ENCODE results near the gene MTRF1L. TPM values are rescaled to one million over a fixed set of nuclear protein-coding genes. Genes with fewer than 3 reads are reported as not detected.

The MTRF1L gene, protein sequence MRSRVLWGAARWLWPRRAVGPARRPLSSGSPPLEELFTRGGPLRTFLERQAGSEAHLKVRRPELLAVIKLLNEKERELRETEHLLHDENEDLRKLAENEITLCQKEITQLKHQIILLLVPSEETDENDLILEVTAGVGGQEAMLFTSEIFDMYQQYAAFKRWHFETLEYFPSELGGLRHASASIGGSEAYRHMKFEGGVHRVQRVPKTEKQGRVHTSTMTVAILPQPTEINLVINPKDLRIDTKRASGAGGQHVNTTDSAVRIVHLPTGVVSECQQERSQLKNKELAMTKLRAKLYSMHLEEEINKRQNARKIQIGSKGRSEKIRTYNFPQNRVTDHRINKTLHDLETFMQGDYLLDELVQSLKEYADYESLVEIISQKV
- total RNA-seq = 10 to 100 TPM in 4 of 5 experiments, 1 to 10 TPM in 1; 8.9 to 18.1 (median 13.5) TPM
- polyA plus RNA-seq = 1 to 10 TPM; 6.1 to 6.8 TPM
- 7.9 reads per million, percentile 32 among the genes with 10 or more reads in this experiment for total RNA-seq

DNA sequence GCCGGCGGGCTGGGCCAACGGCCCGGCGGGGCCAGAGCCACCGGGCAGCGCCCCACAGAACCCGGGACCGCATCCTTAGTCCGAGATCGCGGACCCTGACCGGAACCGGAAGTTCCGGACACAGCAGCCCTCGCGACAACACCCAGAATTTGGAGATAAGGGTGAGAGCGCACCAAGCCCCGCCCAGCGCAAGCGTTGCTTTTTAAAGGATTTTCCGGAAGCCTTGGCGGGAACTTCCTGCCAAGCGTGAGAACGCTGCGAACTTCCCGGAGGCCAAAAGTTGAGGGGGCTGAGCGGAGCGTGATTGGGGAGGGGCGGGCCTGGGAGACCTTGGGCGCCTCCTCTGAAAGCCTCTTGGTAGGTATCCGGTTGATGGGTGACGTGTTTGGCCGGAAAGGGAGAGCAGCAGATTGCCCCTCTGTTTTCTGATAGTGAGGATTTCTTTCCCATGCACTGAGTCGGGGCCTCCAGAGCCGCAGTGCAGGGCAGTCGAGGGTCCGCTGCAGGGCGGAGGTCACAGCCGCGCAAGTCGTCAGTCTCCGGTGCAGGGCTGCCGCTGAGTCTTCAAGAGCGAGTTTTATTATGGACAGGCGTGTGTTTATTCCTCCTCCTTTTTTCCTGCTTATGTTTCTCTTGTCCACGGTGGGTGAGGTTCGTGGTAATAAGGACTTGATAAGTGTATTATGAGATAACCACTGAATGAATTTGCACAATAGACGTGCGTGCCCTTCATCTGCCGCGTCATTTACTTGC lies at the start of gene MTRF1L:
MTRF1L (minus strand) TSS at position 97 of the 753 bp plus-strand sequence; CDS start at position 73, 24 bp downstream.
- H3K9me3 Mint-ChIP-seq = peaks cover 0 to 3% (median 0%) of the 10 kb centered on the region in 11 donors
- intact Hi-C loops (cut with micrococcal nuclease) = loop anchor here (1.0 to 10.0 kb wide), 10 partner anchors 7 to 1730 kb away; partner anchors contain the start of genes RMND1 (in 2 of the 2), SCAF8 (in 2 of the 2) and ZBTB2 (in 2 of the 2)
- CTCF ChIA-PET = no interaction called here
- Histone ChIP-seq H3K9me3 (ENCODE audit: control insufficient read depth in 2 of 3, low read length in 3 of 3) (no peaks in the 10 kb centered on the region), H3K4me1 (ENCODE audit: control insufficient read depth in 2 of 2, insufficient read depth in 2 of 2, low read length in 2 of 2) (peaks cover 18% of the 10 kb centered on the region in 2 donors), H3K36me3 (ENCODE audit: control insufficient read depth in 2 of 3, insufficient read depth in 3 of 3, low read length in 3 of 3) (peaks cover 0 to 10% (median 0%) of the 10 kb centered on the region in 3 experiments), H3K27me3 (ENCODE audit: control insufficient read depth in 2 of 2, insufficient read depth in 2 of 2, low read length in 2 of 2) (no peaks in the 10 kb centered on the region), H3K27ac (ENCODE audit: low read depth, low read length) (peak within 1 kb of the TSS; percentile 73), H3K4me3 (ENCODE audit: low read length) (peak within 1 kb of the TSS; percentile 63)
- peak; percentile 92 for ATAC-seq
- peaks cover 0 to 18% (median 0%) of the 10 kb centered on the region in 5 donors for H3K27me3 Mint-ChIP-seq
- peak within 1 kb of the TSS; percentile 85 to 99 (median 96) for H3K4me3 Mint-ChIP-seq
- peak; percentile 52 to 84 (median 70) for DNase-seq
- peaks cover 24 to 59% (median 49%) of the 10 kb centered on the region in 7 donors for H3K4me1 Mint-ChIP-seq
- peaks cover 3 to 18% (median 5%) of the 10 kb centered on the region in 5 donors for H3K36me3 Mint-ChIP-seq
- peak within 1 kb of the TSS; percentile 86 to 98 (median 93) for H3K27ac Mint-ChIP-seq
- POLR2A ChIA-PET = interaction anchor here (0.5 to 3.6 kb wide), 2 partner anchors 12 to 19 kb away, joined by 3 to 16 read pairs; partner anchors contain the start of gene FBXO5

DNA sequence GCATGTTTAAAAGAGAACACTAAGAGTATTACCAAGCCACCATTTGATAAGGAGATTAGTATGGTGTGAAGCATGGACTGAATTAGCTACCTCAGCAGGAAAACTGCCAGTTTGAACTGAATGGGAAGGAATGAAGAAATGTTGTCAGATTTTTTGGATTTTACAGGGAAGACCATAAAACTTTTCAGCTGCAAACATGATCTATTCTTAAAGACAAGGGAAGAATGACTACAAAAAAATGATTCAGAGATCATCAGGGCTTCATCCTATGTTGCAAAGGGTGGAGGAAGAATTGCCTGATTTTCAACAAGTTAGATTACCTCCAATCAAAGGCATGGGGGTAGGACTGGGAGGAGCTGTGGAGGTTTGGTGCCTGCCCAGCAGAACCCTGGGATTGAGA lies 49.3 kb upstream of the MTRF1L start:
- no peak overlapping the region for H3K4me3 Mint-ChIP-seq
- ChIA-PET CTCF (no interaction called here), POLR2A (interaction anchor here (0.6 kb wide), 1 partner anchor 1673 kb away, joined by 5 read pairs; no protein-coding TSS in a partner anchor)
- peaks cover 0 to 3% (median 0%) of the 10 kb centered on the region in 7 donors for H3K4me1 Mint-ChIP-seq
- DNase-seq = no peak
- no peak overlapping the region for H3K27ac Mint-ChIP-seq
- no peaks in the 10 kb centered on the region for H3K36me3 Mint-ChIP-seq
- intact Hi-C loops (cut with micrococcal nuclease) = no loop called here
- peaks cover 0 to 14% (median 0%) of the 10 kb centered on the region in 11 donors for H3K9me3 Mint-ChIP-seq
- no peak for ATAC-seq
- Histone ChIP-seq H3K4me3 (ENCODE audit: low read length) (no peak overlapping the region), H3K36me3 (ENCODE audit: control insufficient read depth in 2 of 3, insufficient read depth in 3 of 3, low read length in 3 of 3) (no peaks in the 10 kb centered on the region), H3K27me3 (ENCODE audit: control insufficient read depth in 2 of 2, insufficient read depth in 2 of 2, low read length in 2 of 2) (no peaks in the 10 kb centered on the region), H3K27ac (ENCODE audit: low read depth, low read length) (no peak overlapping the region), H3K4me1 (ENCODE audit: control insufficient read depth in 2 of 2, insufficient read depth in 2 of 2, low read length in 2 of 2) (no peaks in the 10 kb centered on the region), H3K9me3 (ENCODE audit: control insufficient read depth in 2 of 3, low read length in 3 of 3) (no peaks in the 10 kb centered on the region)
- peaks cover 4 to 14% (median 7%) of the 10 kb centered on the region in 5 donors for H3K27me3 Mint-ChIP-seq

DNA sequence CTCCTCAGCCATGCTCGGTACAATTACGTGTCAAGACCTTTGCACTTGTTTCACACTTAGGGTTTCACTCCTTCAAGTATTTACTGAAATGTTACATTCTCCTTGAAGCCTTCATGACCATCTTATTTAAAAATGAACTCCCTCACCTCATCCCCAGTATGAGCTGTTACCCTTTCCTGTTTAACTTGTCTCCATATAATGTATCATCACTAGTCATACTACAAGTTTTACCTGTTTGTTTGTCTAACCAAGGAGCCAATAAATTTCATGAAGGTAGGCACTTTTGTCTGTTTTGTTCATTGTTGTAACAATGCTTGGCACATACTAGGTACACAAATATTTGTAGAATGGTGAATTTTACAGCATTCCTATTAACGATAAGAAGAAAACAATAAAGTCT lies 46.1 kb upstream of the MTRF1L start:
- Histone ChIP-seq H3K4me1 (ENCODE audit: control insufficient read depth in 2 of 2, insufficient read depth in 2 of 2, low read length in 2 of 2) (no peaks in the 10 kb centered on the region), H3K36me3 (ENCODE audit: control insufficient read depth in 2 of 3, insufficient read depth in 3 of 3, low read length in 3 of 3) (no peaks in the 10 kb centered on the region), H3K27ac (ENCODE audit: low read depth, low read length) (no peak overlapping the region), H3K9me3 (ENCODE audit: control insufficient read depth in 2 of 3, low read length in 3 of 3) (no peaks in the 10 kb centered on the region), H3K4me3 (ENCODE audit: low read length) (no peak overlapping the region), H3K27me3 (ENCODE audit: control insufficient read depth in 2 of 2, insufficient read depth in 2 of 2, low read length in 2 of 2) (no peaks in the 10 kb centered on the region)
- POLR2A ChIA-PET = no interaction called here
- Mint-ChIP-seq H3K36me3 (no peaks in the 10 kb centered on the region), H3K4me3 (no peak overlapping the region), H3K4me1 (peaks cover 0 to 3% (median 0%) of the 10 kb centered on the region in 7 donors), H3K27ac (no peak overlapping the region), H3K27me3 (peaks cover 0 to 7% (median 7%) of the 10 kb centered on the region in 5 donors), H3K9me3 (peaks cover 0 to 14% (median 0%) of the 10 kb centered on the region in 11 donors)
- no peak for DNase-seq
- CTCF ChIA-PET = no interaction called here
- ATAC-seq = no peak
- intact Hi-C loops (cut with micrococcal nuclease) = no loop called here

DNA sequence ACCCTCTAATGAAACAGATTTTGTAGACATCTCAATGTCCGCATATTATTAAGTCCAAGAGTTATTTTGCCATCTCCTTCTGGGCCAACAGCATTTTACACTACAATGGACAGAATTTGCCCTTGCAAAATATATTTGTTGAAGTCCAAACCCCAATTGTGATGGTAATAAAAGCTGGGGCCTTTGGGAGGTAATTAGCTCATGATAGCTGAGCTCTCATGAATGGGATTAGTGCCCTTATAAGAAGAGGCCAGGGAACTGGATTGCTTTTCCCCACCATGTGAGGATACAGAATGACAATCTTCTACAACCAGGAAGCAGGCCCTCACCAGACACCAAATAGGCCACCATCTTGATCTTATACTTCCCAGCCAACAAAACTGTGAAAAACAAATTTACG lies 44.9 kb upstream of the MTRF1L start:
- ChIA-PET CTCF (no interaction called here), POLR2A (no interaction called here)
- DNase-seq (no peak), ATAC-seq (no peak)
- H3K27ac ChIP-seq (ENCODE audit: low read depth, low read length) = no peak overlapping the region
- H3K4me3 Mint-ChIP-seq = no peak overlapping the region
- H3K9me3 ChIP-seq (ENCODE audit: control insufficient read depth in 2 of 3, low read length in 3 of 3) = no peaks in the 10 kb centered on the region
- no peaks in the 10 kb centered on the region for H3K4me1 ChIP-seq (ENCODE audit: control insufficient read depth in 2 of 2, insufficient read depth in 2 of 2, low read length in 2 of 2)
- H3K4me1 Mint-ChIP-seq = peaks cover 0 to 3% (median 0%) of the 10 kb centered on the region in 7 donors
- H3K27me3 ChIP-seq (ENCODE audit: control insufficient read depth in 2 of 2, insufficient read depth in 2 of 2, low read length in 2 of 2) = no peaks in the 10 kb centered on the region
- H3K4me3 ChIP-seq (ENCODE audit: low read length) = no peak overlapping the region
- H3K27me3 Mint-ChIP-seq = peaks cover 0 to 9% (median 7%) of the 10 kb centered on the region in 5 donors
- no peaks in the 10 kb centered on the region for H3K36me3 ChIP-seq (ENCODE audit: control insufficient read depth in 2 of 3, insufficient read depth in 3 of 3, low read length in 3 of 3)
- intact Hi-C loops (cut with micrococcal nuclease) = no loop called here
- H3K27ac Mint-ChIP-seq = no peak overlapping the region
- H3K36me3 Mint-ChIP-seq = no peaks in the 10 kb centered on the region
- peaks cover 0 to 14% (median 0%) of the 10 kb centered on the region in 11 donors for H3K9me3 Mint-ChIP-seq

DNA sequence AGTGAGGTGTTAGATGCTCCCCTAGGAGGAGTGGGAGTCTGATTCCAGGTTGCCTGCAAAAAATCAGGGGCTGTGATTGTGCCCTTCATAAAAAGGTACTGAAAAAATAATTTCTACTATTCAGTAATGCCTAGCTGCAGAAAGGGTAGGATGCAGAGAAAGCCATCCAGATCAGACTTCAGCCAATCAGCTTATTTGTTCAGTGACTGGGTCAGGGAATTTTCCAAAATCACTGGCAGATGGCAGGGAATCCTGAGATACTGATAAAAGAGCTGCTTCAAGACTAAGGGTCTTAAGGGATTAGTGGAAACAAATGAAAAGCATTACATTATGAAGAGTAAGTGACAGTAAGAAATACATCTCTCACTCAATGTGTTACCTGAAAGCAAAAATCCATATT lies 42.8 kb upstream of the MTRF1L start:
- H3K9me3 Mint-ChIP-seq = peaks cover 0 to 10% (median 0%) of the 10 kb centered on the region in 11 donors
- intact Hi-C loops (cut with micrococcal nuclease) = no loop called here
- ChIA-PET POLR2A (no interaction called here), CTCF (no interaction called here)
- Histone ChIP-seq H3K27ac (ENCODE audit: low read depth, low read length) (no peak overlapping the region), H3K36me3 (ENCODE audit: control insufficient read depth in 2 of 3, insufficient read depth in 3 of 3, low read length in 3 of 3) (no peaks in the 10 kb centered on the region), H3K4me3 (ENCODE audit: low read length) (no peak overlapping the region), H3K27me3 (ENCODE audit: control insufficient read depth in 2 of 2, insufficient read depth in 2 of 2, low read length in 2 of 2) (no peaks in the 10 kb centered on the region), H3K9me3 (ENCODE audit: control insufficient read depth in 2 of 3, low read length in 3 of 3) (no peaks in the 10 kb centered on the region), H3K4me1 (ENCODE audit: control insufficient read depth in 2 of 2, insufficient read depth in 2 of 2, low read length in 2 of 2) (no peaks in the 10 kb centered on the region)
- no peak overlapping the region for H3K4me3 Mint-ChIP-seq
- ATAC-seq (no peak), DNase-seq (no peak)
- H3K36me3 Mint-ChIP-seq = no peaks in the 10 kb centered on the region
- no peak overlapping the region for H3K27ac Mint-ChIP-seq
- peaks cover 0 to 3% (median 0%) of the 10 kb centered on the region in 7 donors for H3K4me1 Mint-ChIP-seq
- peaks cover 0 to 5% (median 0%) of the 10 kb centered on the region in 5 donors for H3K27me3 Mint-ChIP-seq

DNA sequence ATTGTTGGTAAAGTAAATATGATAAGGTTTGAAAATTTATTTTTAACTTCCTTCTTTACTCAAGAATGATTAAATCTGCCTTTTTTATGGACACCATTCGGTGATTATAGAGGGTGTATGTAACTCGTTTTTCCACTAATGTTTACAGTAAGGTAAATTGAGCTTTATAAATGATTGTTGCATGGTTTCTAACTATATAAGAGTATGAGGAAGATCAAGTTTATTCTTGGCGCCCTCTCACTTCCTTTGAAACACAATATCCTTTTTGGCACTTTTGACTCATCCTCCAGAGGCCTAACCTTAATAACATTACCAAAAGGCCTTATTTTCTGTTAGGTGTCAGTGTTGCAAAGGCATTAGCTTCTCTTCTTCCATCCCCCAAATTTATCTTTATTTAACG lies 41.8 kb upstream of the MTRF1L start:
- no peak overlapping the region for H3K4me3 Mint-ChIP-seq
- ChIA-PET CTCF (no interaction called here), POLR2A (no interaction called here)
- no peaks in the 10 kb centered on the region for H3K27me3 ChIP-seq (ENCODE audit: control insufficient read depth in 2 of 2, insufficient read depth in 2 of 2, low read length in 2 of 2)
- peaks cover 0 to 6% (median 2%) of the 10 kb centered on the region in 5 donors for H3K27me3 Mint-ChIP-seq
- H3K4me1 ChIP-seq (ENCODE audit: control insufficient read depth in 2 of 2, insufficient read depth in 2 of 2, low read length in 2 of 2) = no peaks in the 10 kb centered on the region
- H3K4me1 Mint-ChIP-seq = peaks cover 0 to 3% (median 0%) of the 10 kb centered on the region in 7 donors
- no peak overlapping the region for H3K27ac Mint-ChIP-seq
- ATAC-seq (no peak), DNase-seq (no peak)
- no peak overlapping the region for H3K4me3 ChIP-seq (ENCODE audit: low read length)
- peaks cover 0 to 10% (median 0%) of the 10 kb centered on the region in 11 donors for H3K9me3 Mint-ChIP-seq
- H3K36me3 ChIP-seq (ENCODE audit: control insufficient read depth in 2 of 3, insufficient read depth in 3 of 3, low read length in 3 of 3) = no peaks in the 10 kb centered on the region
- H3K9me3 ChIP-seq (ENCODE audit: control insufficient read depth in 2 of 3, low read length in 3 of 3) = no peaks in the 10 kb centered on the region
- no peak overlapping the region for H3K27ac ChIP-seq (ENCODE audit: low read depth, low read length)
- intact Hi-C loops (cut with micrococcal nuclease) = no loop called here
- H3K36me3 Mint-ChIP-seq = no peaks in the 10 kb centered on the region

Measured in naive thymus-derived CD4-positive, alpha-beta T cell (primary cell).